ENCODE data around the gene S100A8. TPM values are rescaled to one million over a fixed set of nuclear protein-coding genes. Genes with fewer than 3 reads are reported as not detected.

S100A8 gene
- polyA plus RNA-seq (ENCODE audit: insufficient read length in 12 of 12): 10 to 100 TPM in 6 of 12 donors, 1 to 10 TPM in 4, not detected in 2; 6.5 to 52.7 (median 11.1) TPM
- long read RNA-seq, donor 1, transcript S100A8-202 (3 exons, 523 nt): major isoform, 6 of 10 reads
- long read RNA-seq, donor 1, partial matches to known transcripts: 0 of 10 reads
- long read RNA-seq, donor 1, other reads (novel, unspliced or antisense): 0 of 10 reads
- long read RNA-seq, donor 2, transcript S100A8-202 (3 exons, 523 nt): major isoform, 16 of 21 reads
- long read RNA-seq, donor 2, transcript S100A8-203 (2 exons, 717 nt): minor isoform, 5 of 21 reads
- long read RNA-seq, donor 2, partial matches to known transcripts: 0 of 21 reads
- long read RNA-seq, donor 2, other reads (novel, unspliced or antisense): 0 of 21 reads
- long read RNA-seq, donor 3, partial matches to known transcripts: 0 of 3 reads
- long read RNA-seq, donor 3, other reads (novel, unspliced or antisense): 0 of 3 reads
- long read RNA-seq, donor 4, transcript S100A8-202 (3 exons, 523 nt): major isoform, 5 of 7 reads
- long read RNA-seq, donor 4, partial matches to known transcripts: 0 of 7 reads
- long read RNA-seq, donor 4, other reads (novel, unspliced or antisense): 0 of 7 reads
- long read RNA-seq, donor 5, transcript S100A8-202 (3 exons, 523 nt): major isoform, 7 of 10 reads
- long read RNA-seq, donor 5, partial matches to known transcripts: 0 of 10 reads
- long read RNA-seq, donor 5, other reads (novel, unspliced or antisense): 0 of 10 reads
- long read RNA-seq, donor 6, transcript S100A8-202 (3 exons, 523 nt): major isoform, 5 of 7 reads
- long read RNA-seq, donor 6, partial matches to known transcripts: 0 of 7 reads
- long read RNA-seq, donor 6, other reads (novel, unspliced or antisense): 0 of 7 reads
- long read RNA-seq, donor 7, transcript S100A8-202 (3 exons, 523 nt): major isoform, 11 of 15 reads
- long read RNA-seq, donor 7, partial matches to known transcripts: 0 of 15 reads
- long read RNA-seq, donor 7, other reads (novel, unspliced or antisense): 0 of 15 reads
- long read RNA-seq, donor 8, transcript S100A8-202 (3 exons, 523 nt): major isoform, 13 of 21 reads
- long read RNA-seq, donor 8, transcript S100A8-203 (2 exons, 717 nt): minor isoform, 8 of 21 reads
- long read RNA-seq, donor 8, partial matches to known transcripts: 0 of 21 reads
- long read RNA-seq, donor 8, other reads (novel, unspliced or antisense): 0 of 21 reads
- long read RNA-seq, donor 9, transcript S100A8-203 (2 exons, 717 nt): minor isoform, 6 of 15 reads
- long read RNA-seq, donor 9, transcript S100A8-202 (3 exons, 523 nt): major isoform, 9 of 15 reads
- long read RNA-seq, donor 9, partial matches to known transcripts: 0 of 15 reads
- long read RNA-seq, donor 9, other reads (novel, unspliced or antisense): 0 of 15 reads
- long read RNA-seq, donor 10, transcript S100A8-202 (3 exons, 523 nt): major isoform, 6 of 9 reads
- long read RNA-seq, donor 10, partial matches to known transcripts: 0 of 9 reads
- long read RNA-seq, donor 10, other reads (novel, unspliced or antisense): 0 of 9 reads
- long read RNA-seq, donor 11, transcript S100A8-202 (3 exons, 523 nt): major isoform, 5 of 6 reads
- long read RNA-seq, donor 11, partial matches to known transcripts: 0 of 6 reads
- long read RNA-seq, donor 11, other reads (novel, unspliced or antisense): 0 of 6 reads

DNA sequence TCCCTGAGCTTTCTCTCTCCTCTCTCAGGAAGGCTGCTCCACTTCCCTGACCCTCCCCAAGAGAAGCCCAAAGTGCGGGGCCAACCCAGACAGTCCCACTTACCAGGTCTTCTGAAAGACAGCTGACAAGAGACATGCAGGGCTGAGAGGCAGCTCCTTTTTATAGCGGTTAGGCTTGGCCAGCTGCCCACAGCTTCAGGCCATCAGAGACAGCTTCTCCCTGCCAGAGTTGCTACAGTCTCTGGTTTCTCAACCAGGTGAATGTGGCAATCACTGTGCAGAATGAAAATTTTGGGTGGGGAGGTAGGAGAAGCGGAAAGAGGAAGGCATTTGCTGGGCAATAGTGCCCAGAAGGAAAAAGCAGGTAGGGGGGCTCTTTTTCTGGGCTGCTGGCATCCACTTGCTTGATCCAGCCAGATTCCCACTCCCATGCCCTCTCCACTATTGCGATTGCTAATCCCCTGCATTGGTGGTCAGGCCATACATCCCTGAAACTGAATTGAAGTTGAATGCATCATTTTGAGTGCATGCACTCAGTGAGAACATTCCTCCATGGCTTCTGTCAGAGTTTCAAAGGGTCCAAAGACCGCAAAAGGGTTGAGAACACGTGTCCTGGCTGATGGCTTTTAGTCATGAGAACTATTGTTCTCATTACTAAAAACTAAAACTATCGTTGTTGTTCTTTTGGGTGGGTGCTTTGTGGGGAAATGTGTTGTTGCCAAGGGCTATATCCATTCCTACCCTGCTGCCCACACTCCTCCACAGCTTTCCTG, at the start of gene S100A8:
Gene S100A8 (minus strand): TSS at position 136 of the 773 bp plus-strand sequence. CDS start 538 bp downstream, outside the sequence.
- peak; percentile 4 for DNase-seq

DNA sequence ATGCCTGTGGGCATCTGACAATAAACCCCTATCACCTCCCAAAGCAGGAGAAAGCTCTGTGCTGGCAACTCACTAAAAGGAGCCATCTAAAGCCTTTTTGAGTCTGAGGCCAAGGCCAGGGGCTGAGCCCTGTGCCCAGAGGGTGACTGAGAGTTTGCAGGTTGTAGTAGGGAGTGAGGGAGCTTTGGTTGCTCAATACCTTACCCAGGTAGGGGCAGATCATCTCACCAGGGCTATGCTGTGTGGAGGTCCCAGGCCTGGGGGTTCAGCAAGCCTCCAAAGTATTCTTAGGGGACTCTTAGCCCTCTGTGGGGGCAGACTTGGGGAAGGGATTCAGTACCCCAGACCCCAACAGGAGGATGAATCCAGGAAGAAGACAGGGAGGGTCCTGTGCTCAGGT, 48.4 kb upstream of the S100A8 start:
- no peak for DNase-seq

DNA sequence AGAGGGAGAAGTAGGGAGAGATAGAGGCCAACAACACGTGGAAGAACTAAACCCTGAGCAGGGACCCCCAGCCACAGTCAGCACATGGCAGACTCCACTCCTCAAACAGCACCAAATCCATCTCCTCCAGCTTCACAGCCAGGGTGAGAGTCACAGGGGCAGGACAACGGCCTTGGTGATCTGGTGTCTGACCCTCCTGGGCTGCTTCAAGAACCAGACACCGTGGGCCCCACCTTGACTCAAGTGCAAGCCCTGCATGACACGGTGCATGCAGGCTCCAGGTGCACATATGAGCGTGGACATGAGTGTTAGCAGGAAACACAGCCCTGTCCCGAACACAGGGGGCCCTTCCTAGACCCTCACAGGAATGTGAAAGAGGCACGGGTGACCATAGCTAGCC, 47.7 kb upstream of the S100A8 start:
- no peak for DNase-seq

DNA sequence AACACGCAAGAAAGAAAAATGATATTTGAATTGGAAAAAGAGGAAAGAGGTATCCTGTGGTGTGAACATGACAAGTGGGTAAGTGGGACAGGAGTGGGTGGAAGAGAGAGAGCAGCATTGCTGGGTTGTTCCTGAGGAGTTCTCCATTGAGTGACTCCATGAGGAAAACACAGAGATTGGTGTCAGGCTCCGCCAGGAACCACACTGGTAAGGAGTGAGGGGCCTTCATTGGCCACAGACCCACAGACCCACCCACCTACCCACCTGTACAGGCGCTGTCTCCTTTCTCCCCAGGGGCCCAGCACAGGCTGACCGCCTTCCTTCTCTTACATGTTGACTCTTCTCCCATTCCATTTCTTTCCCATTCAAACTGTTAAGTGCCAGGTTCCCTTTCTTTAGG, 46.4 kb upstream of the S100A8 start:
- DNase-seq: no peak

DNA sequence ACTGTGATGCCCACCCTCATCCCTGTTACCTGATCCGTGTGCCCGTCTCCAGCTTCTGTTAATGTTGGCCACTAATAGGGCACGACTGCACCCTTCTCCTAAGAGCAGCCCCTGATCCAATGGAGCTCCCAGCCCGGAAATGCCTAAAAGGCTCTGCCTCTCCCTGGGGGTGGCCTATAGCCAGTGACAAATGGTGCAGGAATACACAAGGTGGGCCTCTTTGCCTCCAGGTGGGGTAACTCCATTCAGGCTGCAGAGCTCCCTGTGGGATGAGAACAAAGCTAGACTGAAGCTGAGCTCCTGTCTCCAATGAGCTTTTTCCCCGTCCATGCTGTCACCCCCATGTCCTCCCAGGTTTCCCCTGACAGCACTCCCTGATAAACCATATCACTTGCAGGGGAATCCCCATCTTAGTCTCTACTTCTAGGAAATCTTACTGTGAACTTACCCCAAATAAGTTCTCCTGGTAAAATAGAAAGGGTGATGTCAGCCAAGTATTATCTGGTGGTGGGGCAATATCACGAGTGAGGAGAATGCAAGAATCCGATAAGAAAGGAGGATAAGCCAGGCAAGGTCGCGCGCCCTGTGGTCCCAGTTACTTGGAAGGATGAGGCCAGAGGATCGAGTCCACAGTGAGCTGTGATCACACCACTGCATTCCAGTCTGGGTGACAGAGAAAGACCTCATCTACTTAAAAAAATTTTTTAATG, 44.0 kb upstream of the S100A8 start:
- DNase-seq: no peak

DNA sequence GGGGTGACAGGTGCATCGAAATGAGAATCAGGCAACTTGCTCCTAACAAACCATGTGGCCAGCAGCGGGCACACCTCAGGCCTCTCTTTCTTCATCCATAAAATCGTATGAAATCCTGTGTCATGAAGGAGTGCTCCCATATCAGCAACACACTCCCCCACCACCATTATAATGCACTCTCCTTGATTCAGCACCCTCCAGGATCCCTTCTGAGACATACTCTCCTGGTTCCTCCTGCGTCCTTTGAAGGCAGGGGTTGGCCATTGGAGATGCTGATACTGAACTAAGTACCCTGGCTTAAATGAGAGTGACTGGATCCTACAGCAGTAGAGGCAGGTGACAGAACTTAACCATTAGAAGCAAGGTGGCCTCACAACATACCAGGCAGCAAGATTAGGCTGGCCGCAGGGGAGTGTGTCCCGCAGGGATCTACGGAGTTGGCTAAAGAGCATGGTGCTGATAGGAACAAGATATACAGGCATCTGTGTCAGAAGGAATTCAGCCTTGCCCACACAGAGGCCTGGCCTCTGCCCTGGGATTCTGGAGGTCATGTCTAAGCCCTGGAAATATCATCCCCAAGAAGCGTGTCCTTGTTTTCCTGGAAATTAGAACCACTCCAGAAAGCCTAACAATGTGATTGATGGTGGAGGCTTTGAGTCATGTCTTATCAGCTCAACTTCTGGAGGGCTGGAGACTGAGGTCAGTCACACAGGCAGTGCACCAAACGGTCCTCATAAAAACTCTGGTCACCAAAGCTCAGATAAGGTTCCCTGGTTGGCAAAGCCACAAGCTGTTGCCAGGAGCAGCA, 42.2 kb upstream of the S100A8 start:
- no peak for DNase-seq

DNA sequence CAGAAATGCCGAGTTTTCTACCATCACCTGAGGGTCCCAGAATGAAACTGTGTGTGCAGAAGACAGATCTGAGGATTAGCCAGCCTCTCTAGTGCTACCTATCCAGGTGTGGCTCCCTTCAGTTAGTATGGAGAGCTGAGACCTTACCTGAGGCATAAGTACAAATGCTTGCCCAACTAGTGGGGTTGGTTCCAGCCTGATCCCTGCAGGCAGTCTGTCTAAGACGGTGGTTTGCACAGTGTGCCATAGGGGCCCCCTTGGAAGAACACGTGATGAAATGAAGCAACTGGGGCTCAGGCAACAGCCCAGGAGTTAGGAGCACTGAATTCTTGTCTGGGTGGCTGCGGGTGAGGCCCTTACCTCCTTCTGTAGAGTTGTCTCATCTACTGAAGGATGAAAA, 41.1 kb upstream of the S100A8 start:
- DNase-seq: no peak

DNA sequence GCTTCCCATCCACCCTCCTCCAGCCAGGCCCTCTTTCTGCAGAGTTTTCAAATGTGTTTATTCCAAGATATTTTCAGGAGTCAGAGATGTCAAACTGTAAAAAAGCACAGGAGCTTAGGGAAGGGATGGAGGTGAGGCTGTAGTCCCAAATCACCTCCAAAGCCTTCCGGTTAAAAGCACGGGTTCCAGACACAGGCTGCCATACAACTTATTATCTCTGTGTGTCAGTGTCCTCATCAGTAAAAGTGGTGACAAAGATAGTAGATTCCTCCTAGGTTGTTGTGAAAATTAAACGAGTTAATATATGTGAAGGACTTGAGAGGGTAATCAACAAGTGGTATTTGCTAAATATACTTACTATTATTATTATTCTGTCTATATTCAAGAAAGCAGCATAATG, 40.6 kb upstream of the S100A8 start:
- DNase-seq: no peak

DNA sequence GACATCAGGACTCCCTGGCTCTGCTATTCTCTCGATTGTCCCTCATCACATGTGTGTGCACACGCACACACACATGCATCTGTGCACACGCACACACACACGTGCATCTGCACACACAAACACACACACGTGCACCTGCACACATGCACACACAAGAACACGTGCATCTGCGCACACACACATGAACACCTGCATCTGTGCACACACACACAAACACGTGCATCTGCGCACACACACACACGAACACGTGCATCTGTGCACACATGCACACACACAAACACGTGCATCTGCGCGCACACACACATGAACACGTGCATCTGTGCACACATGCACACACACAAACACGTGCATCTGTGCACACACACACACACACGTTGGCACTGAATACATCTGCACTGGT, 40.1 kb upstream of the S100A8 start:
- no peak for DNase-seq

DNA sequence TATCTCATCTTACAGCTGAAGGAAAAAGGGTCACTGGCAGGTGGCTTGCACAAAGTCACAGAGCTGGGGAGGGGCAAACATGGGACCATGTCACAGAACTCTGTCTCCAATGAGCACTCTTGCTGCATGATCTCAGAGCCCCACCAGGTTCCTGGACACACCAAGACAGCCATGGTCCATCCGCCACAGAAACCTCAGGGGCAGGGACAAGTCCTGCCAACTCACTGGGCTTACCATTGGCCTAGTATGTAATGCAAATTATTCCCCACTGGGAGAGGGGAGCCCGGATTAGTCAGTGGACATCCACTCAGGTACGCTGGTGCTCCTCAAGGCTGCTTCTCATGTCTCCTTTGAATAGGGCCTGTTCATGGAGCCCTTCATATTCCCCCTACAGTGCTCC, 39.7 kb upstream of the S100A8 start:
- no peak for DNase-seq

DNA sequence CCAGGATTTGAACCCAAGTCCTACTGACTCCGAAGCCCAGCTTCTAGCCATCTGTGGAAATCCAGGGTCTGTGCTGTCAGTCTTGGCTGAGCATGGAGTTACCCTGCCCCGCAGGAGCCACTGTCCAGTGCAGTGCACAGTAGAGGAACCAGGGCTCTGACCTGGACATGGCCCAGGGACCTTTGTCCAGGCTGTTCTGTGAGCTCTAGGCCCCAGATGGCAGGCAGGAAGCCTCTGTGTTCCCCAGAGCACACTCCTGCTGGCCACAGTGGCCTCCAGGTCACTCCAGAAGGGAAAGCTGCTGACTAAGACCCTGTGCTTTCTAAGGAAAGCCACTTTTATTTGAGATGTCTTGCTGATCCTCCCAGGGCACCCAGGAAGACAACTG, 39.3 kb upstream of the S100A8 start:
- DNase-seq: no peak

DNA sequence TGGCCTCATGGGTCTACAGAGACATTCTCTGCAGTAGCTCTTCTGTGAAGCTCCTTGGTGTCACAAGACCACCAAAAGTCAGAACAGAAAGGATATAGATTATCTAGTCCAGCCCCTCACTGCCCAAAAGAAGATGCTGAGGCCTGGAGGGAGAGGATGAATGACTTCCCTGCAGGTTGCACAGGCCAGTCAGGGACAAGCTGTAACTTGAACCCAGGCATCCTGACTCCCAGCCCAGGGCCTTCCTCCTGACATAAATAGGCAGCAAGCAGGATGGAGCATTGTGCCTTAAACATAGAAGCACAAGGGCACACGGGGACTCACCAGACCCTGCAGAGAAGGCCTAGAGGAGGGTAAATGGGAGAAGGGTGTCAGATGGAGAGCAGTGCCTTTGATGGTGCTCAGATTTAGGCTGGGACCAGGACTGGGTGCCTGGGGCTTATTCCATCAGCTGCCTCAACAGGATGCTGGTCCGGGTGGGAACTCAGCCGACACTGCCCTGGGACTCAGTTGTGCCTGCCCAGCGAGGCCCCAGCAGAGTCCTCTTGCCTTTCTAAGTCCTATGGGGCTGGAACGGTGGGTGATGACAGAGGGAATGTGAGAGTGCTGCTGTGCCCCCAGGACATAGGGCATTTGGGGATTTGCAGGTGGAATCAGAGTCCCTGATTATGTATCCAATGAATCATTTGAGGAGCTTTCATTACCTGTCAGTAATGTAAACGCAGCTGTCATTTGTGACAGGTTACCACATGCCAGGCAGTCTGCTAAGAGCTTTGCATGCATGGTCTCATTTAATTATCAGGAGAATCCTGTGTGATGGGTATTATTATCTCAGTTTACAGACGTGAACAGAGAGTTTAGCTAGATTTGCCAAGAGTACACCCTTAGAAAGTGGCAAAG, 38.6 kb upstream of the S100A8 start:
- DNase-seq: no peak

DNA sequence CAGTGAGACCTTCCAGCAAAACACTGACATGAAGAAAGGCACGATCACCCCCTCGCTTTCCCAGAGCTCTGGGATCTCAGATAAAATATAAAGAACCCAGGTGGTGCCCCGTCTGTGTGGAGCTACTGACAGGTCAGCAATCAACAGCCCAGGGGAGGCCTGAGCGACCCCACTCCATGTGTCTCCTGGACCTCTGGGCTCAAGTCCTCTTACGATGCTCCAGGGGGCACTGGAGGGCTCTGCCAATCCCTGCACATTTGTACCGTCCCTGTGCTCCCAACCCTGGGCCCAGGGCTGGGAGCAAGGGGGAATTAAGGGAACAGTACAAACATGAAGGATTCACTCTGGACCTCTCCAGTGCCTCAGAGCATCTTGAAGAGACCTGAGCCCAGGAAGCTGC, 37.9 kb upstream of the S100A8 start:
- no peak for DNase-seq

DNA sequence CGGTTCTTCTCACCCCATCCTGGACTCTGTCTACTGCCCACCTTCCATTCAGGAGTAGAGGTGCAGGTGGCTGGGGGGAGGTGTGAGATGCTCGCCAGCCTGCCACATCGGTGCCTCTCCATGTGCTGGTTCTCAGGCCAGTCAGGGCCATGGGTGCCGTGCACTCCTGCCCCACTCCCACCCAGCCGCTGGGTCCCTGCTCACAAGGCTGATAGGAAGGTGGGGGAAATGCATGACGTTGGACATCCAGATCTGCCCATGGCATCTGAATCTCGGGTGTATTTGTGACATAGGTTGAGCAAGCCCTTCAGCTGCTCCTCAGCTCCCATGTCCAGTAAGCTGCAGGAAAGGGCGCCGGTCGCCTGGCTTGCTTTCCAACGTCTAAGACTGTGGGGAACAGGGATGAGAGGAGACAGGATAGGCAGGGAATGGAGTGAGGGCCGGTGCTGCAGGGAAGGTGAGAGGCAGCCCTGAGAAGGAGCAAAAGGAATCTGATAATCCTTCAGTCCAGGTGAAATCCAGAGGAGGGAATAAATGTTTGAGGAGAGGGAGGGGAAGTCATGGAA, 37.3 kb upstream of the S100A8 start:
- no peak for DNase-seq

DNA sequence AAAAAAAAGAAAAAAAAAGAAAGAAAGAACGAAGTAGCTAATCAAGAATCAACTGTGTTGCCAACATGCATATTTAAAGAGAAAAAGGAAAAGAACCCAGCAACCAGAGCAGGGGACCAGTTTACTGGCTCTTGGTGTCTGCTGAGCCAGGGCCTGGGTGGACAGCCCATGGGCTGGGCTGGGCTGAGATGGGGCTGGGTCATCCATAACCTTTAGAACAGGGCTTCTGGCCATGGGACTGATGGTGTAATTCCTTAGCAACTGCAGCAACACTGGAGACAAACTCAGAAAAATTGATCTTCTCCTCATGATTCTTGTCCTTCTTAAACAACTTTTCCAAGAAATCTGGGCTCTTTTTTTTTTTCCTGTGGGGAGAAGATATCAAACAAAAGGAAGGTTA, 35.9 kb upstream of the S100A8 start:
- DNase-seq: no peak

DNA sequence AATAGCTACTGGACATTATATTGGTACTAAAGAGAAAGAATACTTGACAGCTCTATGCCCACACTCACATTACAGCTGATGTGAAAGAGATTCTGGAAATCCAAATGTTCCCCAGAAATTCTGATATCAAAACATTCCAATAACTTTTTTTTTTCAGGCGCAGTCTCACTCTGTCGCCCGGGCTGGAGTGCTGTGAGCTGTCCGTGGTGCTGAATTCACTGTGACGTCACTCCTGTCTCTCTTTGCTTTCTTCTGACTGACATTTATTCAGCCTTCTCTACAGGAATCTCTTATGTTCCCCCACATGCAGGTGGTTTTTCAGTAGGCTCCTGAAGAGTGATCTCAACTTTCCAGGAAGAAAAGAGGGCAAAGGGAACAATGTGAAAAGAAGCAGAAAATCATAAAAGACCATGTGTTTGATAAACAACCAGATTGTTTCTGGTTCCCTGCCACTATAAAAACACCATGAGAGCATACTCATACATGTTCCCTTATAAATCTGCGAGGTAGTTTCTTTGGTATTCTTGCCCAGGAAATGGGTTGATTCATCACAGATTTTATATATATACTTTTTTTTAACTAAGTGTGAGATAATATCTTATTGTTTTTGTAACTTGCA, 31.7 kb upstream of the S100A8 start:
- DNase-seq: peak; percentile 85

DNA sequence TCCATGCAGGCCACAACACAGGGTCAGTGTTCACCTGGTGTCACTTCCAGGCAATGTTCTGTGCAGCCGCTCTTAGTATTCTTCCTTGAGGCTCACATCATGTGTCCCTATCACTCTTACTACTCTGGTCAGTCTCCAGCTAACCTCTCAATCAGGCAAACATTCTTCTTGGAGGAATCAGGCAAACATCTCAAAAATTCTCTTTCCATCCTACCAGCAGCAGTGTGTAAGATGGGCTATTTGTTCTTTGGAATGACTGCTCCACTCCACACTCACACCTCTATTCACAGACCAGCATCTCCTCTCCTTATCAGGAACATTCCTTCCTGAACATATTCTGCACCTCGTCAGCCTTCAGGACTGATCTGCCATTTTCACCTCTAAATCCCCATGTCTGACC, 29.4 kb upstream of the S100A8 start:
- no peak for DNase-seq
